B cell (primary cell): ENCODE results near the gene DDO. TPM values are rescaled to one million over a fixed set of nuclear protein-coding genes. Genes with fewer than 3 reads are reported as not detected.

ENCODE experiments used
- ATAC-seq: fragments of 200-7000 bp; cut with Tn5 transposase; one replicate; pipeline ENCODE4 v1.10.0; 2021; ENCODE audit warnings: low read depth, mild to moderate bottlenecking, moderate number of reproducible peaks, moderate library complexity
- CTCF ChIA-PET: fragments of 350-600 bp; sonication (Branson Sonifier 250); formaldehyde crosslinking; loops from one replicate; lab custom pipeline; 2021; ENCODE audit warnings: antibody characterized with exemption, inconsistent platforms; lab: Charles Lee
- POLR2A ChIA-PET: fragments of 350-600 bp; sonication (Branson Sonifier 250); formaldehyde crosslinking; loops from one replicate; lab custom pipeline; 2021; ENCODE audit warnings: antibody characterized with exemption; lab: Charles Lee
- DNase-seq: peaks from one replicate; pipeline ENCODE4 v3.0.0; 2013
- H2AFZ ChIP-seq: 2 replicates; pipeline ENCODE4 v1.6.1; 2012; ENCODE audit warnings: mild to moderate bottlenecking, low read depth, low read length; ENCODE audit not compliant: insufficient read depth, poor library complexity, severe bottlenecking
- H3K27ac ChIP-seq, 2 donors: 1 replicate in 1 of 2; 2 replicates in 1 of 2; pipeline ENCODE4 v1.5.1; 2012 to 2013; ENCODE audit warnings: low read length in 2 of 2, mild to moderate bottlenecking in 2 of 2, moderate library complexity in 1 of 2
- H3K27me3 ChIP-seq, 4 experiments: fragments of 200-600 bp in 1 of 4; sonication (generic) in 1 of 4; replicated peaks in 1 of 4; 1 replicate in 2 of 4; 2 replicates in 2 of 4; pipeline versions ENCODE4 v1.6.1 to v1.7.0; 2013 to 2016; ENCODE audit warnings: low read length in 3 of 4, mild to moderate bottlenecking in 2 of 4, mixed read lengths in 1 of 4, moderate library complexity in 1 of 4; ENCODE audit not compliant: insufficient read depth in 4 of 4, control insufficient read depth in 3 of 4; ENCODE audit errors: control extremely low read depth in 1 of 4
- H3K36me3 ChIP-seq, 2 experiments: replicated peaks in 1 of 2; 1 replicate in 1 of 2; 2 replicates in 1 of 2; pipeline versions ENCODE4 v1.6.1 to v1.7.1; 2013; ENCODE audit warnings: low read length in 1 of 2; ENCODE audit not compliant: insufficient read depth in 2 of 2, control insufficient read depth in 1 of 2; ENCODE audit errors: control extremely low read depth in 1 of 2, extremely low read depth in 1 of 2
- H3K4me1 ChIP-seq, 2 donors: fragments of 200-600 bp in 1 of 2; sonication (generic) in 1 of 2; 1 replicate in 1 of 2; 2 replicates in 1 of 2; pipeline versions ENCODE4 v1.5.1 to v1.6.1; 2013 to 2017; ENCODE audit warnings: low read length in 2 of 2; ENCODE audit not compliant: control insufficient read depth in 2 of 2, insufficient read depth in 2 of 2
- H3K4me2 ChIP-seq: replicated peaks from 2 replicates; pipeline ENCODE3; 2012; ENCODE audit warnings: mild to moderate bottlenecking, low read depth, low read length; ENCODE audit not compliant: poor library complexity, severe bottlenecking
- H3K4me3 ChIP-seq, 5 experiments: fragments of 200-600 bp in 1 of 5; sonication (generic) in 1 of 5; 1 replicate in 3 of 5; 2 replicates in 2 of 5; pipeline versions ENCODE4 v1.5.1 to v1.7.0; 2011 to 2016; ENCODE audit warnings: low read length in 4 of 5, mild to moderate bottlenecking in 4 of 5, low read depth in 2 of 5, control low read depth in 1 of 5, moderate library complexity in 1 of 5; ENCODE audit not compliant: insufficient read depth in 1 of 5; ENCODE audit errors: control extremely low read depth in 1 of 5, extremely low read depth in 1 of 5
- H3K79me2 ChIP-seq: fragments of 200-600 bp; sonication (generic); one replicate; pipeline ENCODE4 v1.6.0; 2016; ENCODE audit warnings: low read length; ENCODE audit not compliant: control insufficient read depth, insufficient read depth
- H3K9ac ChIP-seq: fragments of 200-600 bp; sonication (generic); 2 replicates; pipeline ENCODE4 v1.6.1; 2017; ENCODE audit warnings: mild to moderate bottlenecking, low read length, moderate library complexity
- H3K9me3 ChIP-seq, 3 donors: one replicate each; pipeline versions ENCODE4 v1.6.1 to v1.7.1; 2013; ENCODE audit warnings: low read length in 2 of 3; ENCODE audit not compliant: control insufficient read depth in 2 of 3, insufficient read depth in 1 of 3; ENCODE audit errors: control extremely low read depth in 1 of 3
- H4K20me1 ChIP-seq: 2 replicates; pipeline ENCODE4 v1.6.0; 2012; ENCODE audit warnings: mild to moderate bottlenecking, low read length; ENCODE audit not compliant: insufficient read depth, control insufficient read depth, poor library complexity, severe bottlenecking
- H3K27ac Mint-ChIP-seq: one replicate; pipeline ENCODE4 v1.8.0; 2021; ENCODE audit warnings: mixed read lengths
- H3K27me3 Mint-ChIP-seq: one replicate; pipeline ENCODE4 v1.8.0; 2021; ENCODE audit warnings: mixed read lengths
- H3K4me1 Mint-ChIP-seq: one replicate; pipeline ENCODE4 v1.8.0; 2021; ENCODE audit warnings: mixed read lengths
- H3K4me3 Mint-ChIP-seq: one replicate; pipeline ENCODE4 v1.8.0; 2021; ENCODE audit warnings: mixed read lengths
- H3K9me3 Mint-ChIP-seq: one replicate; pipeline ENCODE4 v1.8.0; 2022; ENCODE audit warnings: mixed read lengths; ENCODE audit not compliant: insufficient read depth
- CTCF ChIP-seq: fragments of 200-600 bp; IDR thresholded peaks from one replicate; pipeline ENCODE4 v1.8.0; 2022; ENCODE audit warnings: antibody characterized with exemption, mild to moderate bottlenecking
- EZH2 ChIP-seq: IDR thresholded peaks from 2 replicates; pipeline ENCODE4 v1.6.1; 2012; ENCODE audit warnings: borderline replicate concordance, low read depth, mild to moderate bottlenecking, moderate library complexity, low read length; ENCODE audit not compliant: insufficient read depth, poor library complexity, severe bottlenecking
- WGBS: methylation state at CpG from one replicate; pipeline ENCODE4 v1.1.5; 2013; ENCODE audit warnings: missing lambda C conversion rate; ENCODE audit not compliant: insufficient coverage; 5-methylcytosine and 5-hydroxymethylcytosine counted together
- intact Hi-C: fragments of 100-400 bp; cut with micrococcal nuclease; formaldehyde crosslinking; loops from one replicate; pipeline ENCODE4 v1.10.0; 2022
- polyA plus RNA-seq: library from polyadenylated mRNA; depleted of rRNA; stranded (reverse); fragments of >200 nt; gene quantifications from 2 replicates; pipeline ENCODE4 v1.2.3, GENCODE V29; 2012
- total RNA-seq, 2 donors: library from RNA; stranded (reverse); fragments of 120-200 nt in 1 of 2; gene quantifications; 1 replicate in 1 of 2; 2 replicates in 1 of 2; pipeline versions ENCODE4 v1.2.3 to v1.2.4, GENCODE V29; 2013 to 2022

DDO gene
- total and polyA plus RNA-seq, 2 donors (not counting 1 experiment from before 2014, with no cell fraction given), result not detected

GRCh38 chr6:110461376-110461775, 46.0 kb upstream of the DDO start:
- Histone ChIP-seq H3K4me1 (no peaks in the 10 kb centered on the region), H4K20me1 (no peaks in the 10 kb centered on the region), H3K4me3 (no peak overlapping the region), H3K79me2 (no peaks in the 10 kb centered on the region), H3K36me3 (no peaks in the 10 kb centered on the region), H3K4me2 (no peak overlapping the region), H3K9ac (no peak overlapping the region), H3K27me3 (no peaks in the 10 kb centered on the region), H3K27ac (no peak overlapping the region), H2AFZ (no peak overlapping the region), H3K9me3 (peaks cover 7 to 28% (median 12%) of the 10 kb centered on the region in 3 donors)
- Mint-ChIP-seq H3K9me3 (peaks cover 11% of the 10 kb centered on the region), H3K27ac (no peak overlapping the region), H3K27me3 (peaks cover 22% of the 10 kb centered on the region), H3K4me3 (no peak overlapping the region), H3K4me1 (no peaks in the 10 kb centered on the region)
- TF ChIP-seq EZH2 (no peak), CTCF (no peak)
- CTCF ChIA-PET, result no interaction called here
- intact Hi-C loops, result no loop called here
- DNase-seq (no peak), ATAC-seq (no peak)
- no CpG with 5 or more reads among the region's 1 CpG for WGBS
- POLR2A ChIA-PET, result no interaction called here

- peaks cover 7 to 28% (median 12%) of the 10 kb centered on the region in 3 donors for H3K9me3 ChIP-seq
- ChIA-PET CTCF (no interaction called here), POLR2A (no interaction called here)
- no peak overlapping the region for H3K9ac ChIP-seq
- no peak overlapping the region for H3K4me3 ChIP-seq
- H2AFZ ChIP-seq, result no peak overlapping the region
- Mint-ChIP-seq H3K27me3 (peaks cover 16% of the 10 kb centered on the region), H3K4me1 (no peaks in the 10 kb centered on the region), H3K9me3 (peaks cover 7% of the 10 kb centered on the region), H3K4me3 (no peak overlapping the region), H3K27ac (no peak overlapping the region)
- DNase-seq, result no peak
- TF ChIP-seq CTCF (no peak), EZH2 (no peak)
- no peak overlapping the region for H3K27ac ChIP-seq
- H3K4me1 ChIP-seq, result no peaks in the 10 kb centered on the region
- H3K27me3 ChIP-seq, result no peaks in the 10 kb centered on the region
- intact Hi-C loops, result no loop called here
- no peaks in the 10 kb centered on the region for H3K36me3 ChIP-seq
- no peaks in the 10 kb centered on the region for H3K79me2 ChIP-seq
- H4K20me1 ChIP-seq, result no peaks in the 10 kb centered on the region
- no peak overlapping the region for H3K4me2 ChIP-seq
- 100% methylated on average over 1 of the region's 2 CpGs for WGBS
- ATAC-seq, result no peak
These were observed 43.8 kb upstream of the DDO start for GRCh38 chr6:110459137-110459536.
